Fibroblast of pulmonary artery (primary cell): ENCODE data around the gene NUDT2.
"Not testable (repeated sequence)": the region's sequence is repeated elsewhere in the genome, so short reads cannot be mapped to it uniquely, and the experiment has no call there.

Experiments used
- DNase-seq: peaks from one replicate; pipeline ENCODE4 v3.0.0-alpha.2; 2010; ENCODE audit warnings: low read depth
- H3K4me3 ChIP-seq: replicated peaks from 2 replicates; pipeline ENCODE4 v1.5.1; 2011; ENCODE audit warnings: low read depth, mild to moderate bottlenecking, control low read depth, low read length, moderate library complexity
- TF ChIP-seq, protein P1 (sequence below): IDR thresholded peaks from 2 replicates; pipeline ENCODE4 v1.5.1; 2011; ENCODE audit warnings: mild to moderate bottlenecking, control low read depth, low read length, inconsistent platforms; ENCODE audit errors: missing control alignments

The NUDT2 gene

DNA sequence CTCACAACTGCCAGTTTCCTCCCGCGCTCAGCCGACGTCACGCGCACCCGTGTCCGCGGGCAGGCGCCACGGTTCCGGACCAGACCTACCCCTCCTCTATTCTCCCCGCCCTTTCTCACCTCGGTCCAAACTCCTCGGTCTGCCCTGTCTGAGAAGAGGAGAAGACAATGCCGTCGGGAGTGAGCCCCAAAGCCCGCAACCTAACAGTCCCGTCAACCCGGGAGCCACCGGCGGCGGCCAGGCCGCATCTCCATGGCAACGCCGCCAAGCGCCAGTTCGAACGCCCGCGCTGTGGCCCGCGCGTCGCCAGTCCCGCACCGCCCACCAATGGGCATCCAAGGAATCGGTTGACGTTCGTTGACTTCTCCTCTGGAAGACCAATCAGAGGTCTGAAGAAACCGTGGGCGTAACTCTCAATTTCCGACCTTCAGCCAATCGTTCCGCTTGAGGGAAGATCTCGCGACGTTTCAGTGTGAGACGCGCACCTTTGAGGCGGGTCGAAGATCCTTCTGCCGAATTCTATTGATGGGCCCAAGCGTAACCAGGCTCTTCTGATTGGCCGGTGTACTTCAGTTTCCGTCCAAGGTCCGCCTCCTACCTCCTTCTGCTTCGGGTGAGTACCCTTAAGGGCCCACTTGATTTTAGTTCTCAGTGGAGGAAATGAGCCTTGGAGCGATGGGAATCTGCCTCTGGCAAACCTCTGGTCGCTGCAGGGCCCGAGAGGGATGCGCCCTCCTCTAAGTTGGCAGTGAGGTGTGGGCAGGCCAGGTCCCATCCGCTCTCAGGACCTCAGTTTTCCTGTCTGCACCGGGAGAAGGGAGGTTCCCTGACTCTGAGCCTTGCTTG lies at the start of gene NUDT2, which contains the start of gene KIF24:
TSS of gene NUDT2 (plus strand) at position 583 of the 846 bp plus-strand sequence. CDS start 9,471 bp downstream, outside the sequence.
TSS of gene KIF24 (minus strand) at position 282 of the 846 bp plus-strand sequence. CDS start 17,922 bp downstream, outside the sequence.
- TF ChIP-seq, protein P1, sequence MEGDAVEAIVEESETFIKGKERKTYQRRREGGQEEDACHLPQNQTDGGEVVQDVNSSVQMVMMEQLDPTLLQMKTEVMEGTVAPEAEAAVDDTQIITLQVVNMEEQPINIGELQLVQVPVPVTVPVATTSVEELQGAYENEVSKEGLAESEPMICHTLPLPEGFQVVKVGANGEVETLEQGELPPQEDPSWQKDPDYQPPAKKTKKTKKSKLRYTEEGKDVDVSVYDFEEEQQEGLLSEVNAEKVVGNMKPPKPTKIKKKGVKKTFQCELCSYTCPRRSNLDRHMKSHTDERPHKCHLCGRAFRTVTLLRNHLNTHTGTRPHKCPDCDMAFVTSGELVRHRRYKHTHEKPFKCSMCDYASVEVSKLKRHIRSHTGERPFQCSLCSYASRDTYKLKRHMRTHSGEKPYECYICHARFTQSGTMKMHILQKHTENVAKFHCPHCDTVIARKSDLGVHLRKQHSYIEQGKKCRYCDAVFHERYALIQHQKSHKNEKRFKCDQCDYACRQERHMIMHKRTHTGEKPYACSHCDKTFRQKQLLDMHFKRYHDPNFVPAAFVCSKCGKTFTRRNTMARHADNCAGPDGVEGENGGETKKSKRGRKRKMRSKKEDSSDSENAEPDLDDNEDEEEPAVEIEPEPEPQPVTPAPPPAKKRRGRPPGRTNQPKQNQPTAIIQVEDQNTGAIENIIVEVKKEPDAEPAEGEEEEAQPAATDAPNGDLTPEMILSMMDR: no peak
- peak within 1 kb of the TSS; percentile 93 for H3K4me3 ChIP-seq
- DNase-seq: peak; percentile 100

DNA sequence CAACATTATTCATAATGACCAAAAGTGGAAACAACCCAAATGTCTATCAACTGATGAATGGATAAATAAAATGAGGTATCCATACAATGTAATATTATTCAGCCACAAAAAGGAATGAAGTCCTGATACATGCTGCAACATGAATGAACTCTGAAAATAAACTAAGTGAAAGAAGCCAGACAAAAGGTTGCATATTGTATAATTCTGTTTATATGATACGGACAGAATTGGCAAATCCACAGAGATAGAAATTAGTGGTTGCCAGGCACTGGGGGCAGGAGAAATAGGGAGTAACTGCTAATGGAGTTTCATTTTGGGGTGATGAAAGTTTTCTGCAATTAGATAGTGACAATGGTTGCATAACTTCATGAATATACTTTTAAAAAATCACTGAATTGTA lies 47.3 kb upstream of the NUDT2 start:
- peak; percentile 6 for DNase-seq
- H3K4me3 ChIP-seq: no peak overlapping the region
- TF ChIP-seq, protein P1: no peak

DNA sequence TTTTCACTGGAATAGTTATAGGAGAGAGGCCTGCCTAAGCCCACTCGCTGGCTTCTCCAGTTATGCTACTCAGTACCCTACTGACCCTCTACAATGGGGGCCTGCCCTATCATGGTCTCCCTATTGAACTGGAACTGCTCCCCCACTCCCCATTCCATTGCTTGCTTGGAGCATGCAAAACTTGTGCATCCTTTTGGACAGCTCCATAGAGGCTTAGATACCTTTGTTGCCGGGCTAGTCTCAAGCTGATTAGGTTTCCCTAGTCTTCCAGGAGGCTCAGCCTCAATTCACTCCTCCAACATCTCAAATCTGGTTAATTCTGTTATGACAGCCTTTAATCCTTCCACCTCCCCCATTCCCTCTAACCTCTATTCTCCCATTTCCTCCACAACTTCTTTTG lies 40.2 kb upstream of the NUDT2 start:
- TF ChIP-seq, protein P1: no peak
- no peak overlapping the region for H3K4me3 ChIP-seq

DNA sequence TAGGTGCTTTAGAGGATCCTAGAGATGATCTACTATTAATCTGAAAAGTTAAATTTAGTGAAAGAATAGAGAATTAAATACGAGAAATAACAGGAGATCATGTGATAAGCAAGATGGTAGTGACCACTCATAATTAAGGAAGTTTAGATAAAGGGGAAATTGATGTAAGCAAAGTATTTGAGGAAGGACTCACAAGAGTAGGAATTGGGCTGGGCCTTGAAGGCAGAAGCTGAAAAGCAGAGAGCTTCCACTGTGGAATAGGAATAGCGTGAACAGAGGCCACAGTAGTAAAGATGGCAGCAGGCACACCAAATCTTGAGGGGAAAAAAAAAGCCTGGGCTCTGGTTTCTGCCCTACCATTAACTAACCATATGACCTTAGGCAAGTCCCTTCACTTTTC lies 38.3 kb upstream of the NUDT2 start:
- DNase-seq: no peak
- TF ChIP-seq, protein P1: no peak

More for the DNA sequence above, 40.2 kb upstream of the NUDT2 start:
- no peak for DNase-seq

DNA sequence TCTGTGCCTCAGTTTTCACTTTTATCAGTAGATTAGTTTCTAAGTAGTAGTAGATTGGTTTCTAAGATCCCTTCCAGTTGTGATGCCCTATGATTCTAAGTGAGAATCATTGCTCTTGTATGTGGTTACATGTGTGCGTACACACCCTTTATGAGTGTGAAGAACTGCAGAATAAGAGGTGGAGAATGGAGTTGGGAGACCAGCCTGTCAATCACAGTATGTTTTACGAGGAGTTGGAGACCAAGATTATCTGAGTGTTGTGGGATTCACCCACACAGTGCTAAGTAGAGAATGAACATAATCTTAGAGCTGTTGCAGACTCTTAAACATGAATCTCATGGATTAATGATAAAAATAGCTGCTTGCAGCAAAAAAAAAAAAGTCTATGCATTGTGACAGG lies 37.9 kb upstream of the NUDT2 start:
- no peak overlapping the region for H3K4me3 ChIP-seq
- TF ChIP-seq, protein P1: no peak
- no peak for DNase-seq

More for the DNA sequence above, 38.3 kb upstream of the NUDT2 start:
- no peak overlapping the region for H3K4me3 ChIP-seq

DNA sequence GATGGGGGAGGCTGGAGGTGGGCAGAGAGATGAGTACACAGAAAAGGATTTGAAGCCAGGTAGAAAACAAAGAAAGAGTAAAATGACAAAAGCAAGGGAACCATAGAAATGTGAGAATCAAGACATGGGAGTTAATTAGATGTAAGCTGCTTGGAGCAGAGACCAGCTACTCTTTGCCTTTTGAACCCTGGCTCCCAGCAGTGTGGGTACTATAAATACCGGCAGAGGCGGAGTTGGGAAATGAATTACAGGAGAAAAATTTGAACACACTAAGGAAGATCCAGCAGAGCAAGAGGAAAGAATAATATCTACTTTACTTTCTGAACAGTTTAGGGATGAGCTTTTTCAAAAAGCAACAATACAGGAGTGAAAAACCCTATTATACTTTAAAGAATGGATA lies 36.8 kb upstream of the NUDT2 start:
- DNase-seq: no peak
- H3K4me3 ChIP-seq: no peak overlapping the region
- TF ChIP-seq, protein P1: no peak

DNA sequence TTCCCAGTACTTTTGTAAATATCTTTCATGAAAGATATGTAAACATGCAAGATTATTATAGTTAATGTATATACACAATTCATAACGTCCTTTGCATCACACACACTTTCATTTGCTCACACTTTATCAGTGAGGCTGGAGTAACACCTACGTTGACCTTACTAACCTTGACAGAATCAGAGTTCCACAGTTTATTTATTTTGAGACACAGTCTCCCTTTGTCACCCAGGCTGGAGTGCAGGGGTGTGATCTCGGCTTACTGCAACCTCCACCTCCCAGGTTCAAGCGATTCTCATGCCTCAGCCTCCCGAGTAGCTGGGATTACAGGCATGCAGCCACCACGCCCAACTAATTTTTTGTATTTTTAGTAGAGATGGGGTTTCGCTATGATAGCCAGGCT lies 28.3 kb upstream of the NUDT2 start:
- DNase-seq, H3K4me3 ChIP-seq: not testable (repeated sequence)

DNA sequence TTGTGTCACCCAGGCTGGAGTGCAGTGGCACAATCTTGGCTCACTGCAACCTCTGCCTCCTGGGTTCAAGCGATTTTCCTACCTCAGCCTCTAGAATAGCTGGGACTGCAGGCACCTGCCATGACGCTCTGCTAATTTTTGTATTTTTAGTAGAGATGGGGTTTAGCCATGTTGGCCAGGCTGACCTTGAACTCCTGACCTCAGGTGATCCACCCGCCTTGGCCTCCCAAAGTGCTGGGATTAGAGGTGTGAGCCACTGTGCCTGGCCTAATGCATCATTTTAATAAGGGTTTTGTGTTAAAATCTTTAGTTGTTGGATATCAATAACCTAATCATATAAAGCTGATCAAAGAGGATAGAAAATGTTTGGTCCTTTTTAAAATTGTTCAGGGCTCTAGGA lies 21.1 kb upstream of the NUDT2 start:
- not testable (repeated sequence) for H3K4me3 ChIP-seq, DNase-seq
